GM18517 (cell line): Measurements from ENCODE around the gene ETV6.

Experiments
- ATAC-seq: cut with Tn5 transposase; IDR thresholded peaks from one replicate; pipeline ENCODE4 v1.9.1; 2021; ENCODE audit warnings: mild to moderate bottlenecking, moderate library complexity; ENCODE audit not compliant: unreplicated experiment

ETV6 gene

DNA sequence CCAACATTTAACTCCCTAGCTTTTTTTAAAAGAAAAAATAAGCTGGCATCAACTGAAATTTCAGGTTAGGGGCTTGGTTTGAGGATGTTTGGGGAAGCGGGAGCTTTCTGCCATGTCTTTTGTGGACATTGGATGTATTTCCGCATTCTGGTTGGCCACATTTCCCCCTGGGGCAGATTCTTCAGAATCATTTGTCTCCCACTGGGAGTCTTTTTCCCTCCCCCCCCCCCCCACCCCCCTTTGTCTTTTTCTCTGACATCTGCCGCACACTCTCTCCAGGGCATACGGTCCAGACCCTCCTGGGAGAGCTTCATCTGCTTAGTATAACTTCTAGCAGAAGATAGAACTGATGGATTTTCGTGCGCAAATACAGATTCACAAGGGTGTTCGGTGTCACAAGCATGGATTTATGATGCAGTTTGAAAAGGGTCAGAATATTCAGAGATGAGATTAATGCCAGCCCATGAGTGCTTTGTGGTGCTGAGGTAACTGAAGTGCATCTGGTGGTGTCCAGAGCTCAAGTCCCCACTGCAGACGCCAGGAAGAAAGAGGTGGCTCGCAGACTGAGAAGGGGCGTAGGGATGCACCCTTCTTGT lies 40.2 kb downstream of the ETV6 start:
- ATAC-seq, result no peak

DNA sequence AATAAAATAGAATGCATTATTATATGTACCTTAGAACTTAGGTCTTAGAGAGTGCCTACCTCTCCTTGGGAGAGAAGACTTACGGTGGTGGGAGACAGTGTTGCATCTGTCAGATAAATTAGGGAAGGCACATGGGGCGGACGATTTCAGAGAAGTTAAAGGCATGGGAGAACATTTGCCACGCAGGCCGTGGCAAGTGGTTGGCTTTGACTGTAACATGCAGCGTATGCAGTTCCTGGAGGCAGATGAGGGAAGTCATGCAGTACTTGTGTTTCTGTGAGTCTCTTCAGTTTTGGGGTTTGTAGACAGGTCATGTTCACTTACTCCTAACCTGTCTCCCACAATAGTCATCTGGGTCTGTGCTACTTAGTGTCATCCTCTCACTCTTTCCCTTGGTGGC lies 43.6 kb downstream of the ETV6 start:
- ATAC-seq, result no peak

GRCh38 chr12:11693601-11694000 lies 44.1 kb downstream of the ETV6 start:
- ATAC-seq, result no peak

DNA sequence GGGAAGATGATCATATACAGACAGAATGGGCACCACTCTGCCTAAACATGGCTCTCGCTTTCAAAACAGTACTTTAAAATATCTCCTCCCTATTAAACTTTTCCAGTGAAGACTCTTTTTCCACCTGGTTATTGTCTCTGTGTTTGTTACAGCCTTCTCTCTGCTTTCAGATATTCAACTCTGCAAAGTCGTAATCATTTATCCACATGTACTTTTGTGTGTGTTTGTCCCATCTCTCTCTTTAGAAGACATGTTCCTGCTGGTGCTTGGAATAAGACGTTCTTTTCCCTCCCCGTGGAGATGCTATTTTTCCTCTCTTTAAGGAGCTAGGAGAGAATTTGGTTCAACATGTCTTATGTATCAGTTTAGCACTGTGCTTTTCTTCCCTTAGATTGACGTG lies 45.1 kb downstream of the ETV6 start:
- ATAC-seq, result no peak

DNA sequence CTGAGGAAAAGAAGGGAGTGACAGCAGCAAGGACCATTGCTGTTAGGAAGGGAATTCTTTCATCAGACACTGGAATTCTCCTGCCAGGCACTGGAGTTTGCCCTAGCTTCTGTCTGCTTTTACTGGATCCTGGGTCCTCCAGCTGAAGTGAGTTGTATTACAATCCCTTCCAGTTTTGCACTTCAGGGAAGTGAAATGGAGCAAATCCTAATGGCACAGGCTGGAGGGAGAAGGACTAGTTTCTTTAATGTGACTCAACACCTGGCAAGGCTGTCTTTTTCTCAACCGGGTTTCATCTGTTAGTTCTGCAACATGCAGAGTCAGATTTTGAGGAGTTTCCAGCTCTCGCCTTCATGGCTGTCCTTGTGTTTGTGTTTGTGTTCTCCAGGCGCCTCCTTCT lies 45.8 kb downstream of the ETV6 start:
- no peak for ATAC-seq

GRCh38 chr12:11696084-11696483 lies 46.6 kb downstream of the ETV6 start:
- no peak for ATAC-seq

DNA sequence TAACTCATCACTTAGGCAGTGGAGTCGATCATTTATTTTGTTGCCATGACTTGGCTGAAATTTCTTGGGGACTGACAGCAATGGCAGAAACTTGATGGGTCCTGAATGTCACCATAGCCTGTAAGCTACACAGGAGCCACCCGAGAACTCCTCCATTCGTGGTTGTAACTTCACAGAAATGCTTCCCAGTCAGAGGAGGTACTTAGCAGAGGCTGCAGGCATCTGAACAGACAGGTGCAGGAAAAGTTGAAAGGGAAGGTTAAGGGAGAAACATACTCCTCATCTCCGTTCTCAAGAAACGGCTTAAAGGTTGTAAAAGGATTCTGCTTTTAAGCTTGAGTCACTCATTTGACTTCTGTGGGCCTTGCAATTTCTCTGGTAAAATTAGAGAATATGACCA lies 47.7 kb downstream of the ETV6 start:
- ATAC-seq, result no peak

DNA sequence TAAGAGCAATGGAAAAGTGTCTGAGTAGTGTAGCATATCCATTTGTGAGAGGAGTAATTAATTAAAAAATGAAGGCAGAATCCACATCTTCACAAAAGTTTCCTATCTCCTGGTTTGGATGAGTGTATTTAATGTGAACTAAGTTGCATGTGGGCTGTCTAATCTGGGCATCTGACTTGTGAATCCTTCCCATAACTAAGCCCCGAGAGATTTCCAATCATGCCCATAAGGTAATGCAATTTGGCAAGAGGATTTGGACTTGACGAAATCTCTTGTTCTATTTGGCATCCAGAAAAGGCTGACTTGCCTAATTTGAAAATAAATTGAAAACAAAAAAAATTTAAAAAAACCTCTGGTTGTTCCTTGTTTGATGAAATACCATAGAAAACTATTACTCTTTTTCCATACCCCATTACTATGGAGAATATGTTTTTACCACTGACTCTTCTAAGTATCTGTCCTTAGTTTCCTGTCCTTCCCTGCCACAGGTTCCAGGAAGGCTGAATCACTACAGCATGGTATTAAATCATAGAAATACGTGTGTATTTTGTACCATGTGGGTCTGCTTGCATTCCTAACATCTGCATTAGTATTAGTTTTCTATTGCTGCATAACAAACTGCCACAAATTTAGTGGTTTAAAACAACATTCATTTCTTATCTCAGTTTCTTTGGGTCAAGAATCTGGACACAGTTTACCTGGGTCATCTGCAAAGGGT lies 48.4 kb downstream of the ETV6 start:
- no peak for ATAC-seq

GRCh38 chr12:11698729-11699128 lies 49.3 kb downstream of the ETV6 start:
- no peak for ATAC-seq

GRCh38 chr12:11701433-11701832 lies 52.0 kb downstream of the ETV6 start:
- ATAC-seq, result no peak

DNA sequence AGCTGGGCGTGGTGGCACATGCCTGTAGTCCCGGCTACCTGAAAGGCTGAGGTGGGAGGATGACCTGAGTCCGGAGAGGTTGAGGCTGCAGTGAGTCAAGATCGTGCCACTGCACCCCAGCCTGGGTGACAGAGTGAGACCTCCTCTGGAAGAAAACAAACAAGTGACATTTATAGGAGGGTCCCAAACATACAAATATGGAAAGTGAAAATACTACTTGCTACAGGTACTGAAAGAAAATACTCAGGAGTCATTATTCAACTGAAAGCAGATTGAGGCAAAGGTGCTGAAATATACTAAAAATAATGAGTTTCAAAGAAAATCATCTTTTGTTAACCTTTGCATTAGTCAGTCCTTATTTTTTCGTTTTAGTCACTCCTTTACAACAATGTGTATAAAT lies 53.5 kb downstream of the ETV6 start:
- ATAC-seq, result no peak

DNA sequence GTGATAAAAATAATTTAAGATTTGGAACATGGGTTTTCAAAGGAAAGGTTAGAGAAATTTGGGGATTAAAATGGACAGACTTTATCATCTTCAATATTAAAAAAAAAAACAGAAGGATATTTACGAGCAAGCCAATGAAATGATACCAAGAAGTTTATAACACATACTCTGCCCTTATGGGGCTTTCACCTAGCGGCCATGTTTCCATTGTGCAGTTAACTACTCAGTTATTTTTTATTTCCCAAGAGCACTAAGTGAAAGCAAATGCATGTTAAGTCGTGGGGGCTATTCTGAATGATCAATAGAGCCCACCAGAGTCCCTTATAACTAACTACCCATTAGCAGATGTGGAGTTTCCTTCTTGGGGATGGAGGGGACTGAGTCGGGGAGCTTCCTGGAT lies 53.9 kb downstream of the ETV6 start:
- ATAC-seq, result no peak

DNA sequence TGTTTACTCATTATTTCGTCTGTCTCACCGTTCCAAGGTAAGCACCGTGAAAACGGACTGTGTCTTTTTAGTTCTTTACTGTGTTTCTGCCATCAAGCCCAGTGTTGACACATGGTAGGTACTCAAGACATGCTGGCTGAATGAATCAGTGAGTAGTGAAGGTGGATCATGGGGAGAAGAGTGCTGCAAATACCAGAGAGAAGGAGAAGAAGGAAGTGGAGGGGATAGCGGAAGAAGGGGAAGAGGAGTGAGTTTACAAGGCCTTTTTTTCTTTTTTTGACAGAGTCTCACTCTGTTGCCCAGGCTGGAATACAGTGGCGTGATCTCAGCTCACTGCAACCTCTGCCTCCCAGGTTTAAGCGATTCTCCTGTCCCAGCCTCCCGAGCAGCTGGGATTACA lies 54.6 kb downstream of the ETV6 start:
- ATAC-seq, result no peak

- ATAC-seq, result no peak
These were observed 55.5 kb downstream of the ETV6 start for GRCh38 chr12:11705010-11705409.

GRCh38 chr12:11706509-11707379 lies 57.3 kb downstream of the ETV6 start:
- no peak for ATAC-seq

DNA sequence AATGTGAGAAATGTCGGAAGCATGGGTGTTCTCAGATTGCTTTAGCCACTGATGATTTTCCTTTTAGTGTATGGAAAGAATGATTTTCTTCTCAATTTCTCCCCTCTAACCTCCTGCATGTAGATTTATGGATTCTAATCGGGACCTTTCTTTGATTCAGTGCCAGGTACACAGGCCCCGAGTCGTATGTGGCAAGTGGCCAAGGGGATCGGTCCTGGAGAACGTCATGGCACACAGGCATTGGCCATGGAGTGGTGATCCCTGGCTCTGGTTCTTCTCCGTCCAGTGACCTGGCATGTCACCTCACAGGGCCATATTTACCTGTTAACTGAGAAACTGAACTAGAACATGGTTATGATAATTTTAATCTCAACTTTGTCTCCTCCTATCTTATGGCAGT lies 58.1 kb downstream of the ETV6 start:
- no peak for ATAC-seq

DNA sequence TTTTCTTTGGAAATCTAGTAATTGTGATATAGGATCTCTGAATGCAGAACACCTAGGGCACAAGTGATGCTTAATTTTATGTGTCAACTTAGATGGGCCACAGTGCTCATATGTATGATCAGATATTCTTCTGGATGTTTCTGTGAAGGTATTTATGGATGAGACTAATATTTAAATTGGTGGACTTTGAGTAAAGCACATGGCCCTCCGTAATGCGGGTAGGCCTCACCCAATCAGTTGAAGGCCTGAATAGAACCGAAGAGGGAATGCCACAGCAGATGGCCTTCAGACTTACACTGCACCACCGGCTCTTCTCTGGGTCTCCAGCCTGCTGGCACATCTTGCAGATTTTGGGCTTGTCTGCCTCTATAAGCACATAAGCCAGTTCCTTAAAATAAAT lies 60.0 kb downstream of the ETV6 start:
- ATAC-seq, result no peak

GRCh38 chr12:11710431-11710830 lies 61.0 kb downstream of the ETV6 start:
- no peak for ATAC-seq

DNA sequence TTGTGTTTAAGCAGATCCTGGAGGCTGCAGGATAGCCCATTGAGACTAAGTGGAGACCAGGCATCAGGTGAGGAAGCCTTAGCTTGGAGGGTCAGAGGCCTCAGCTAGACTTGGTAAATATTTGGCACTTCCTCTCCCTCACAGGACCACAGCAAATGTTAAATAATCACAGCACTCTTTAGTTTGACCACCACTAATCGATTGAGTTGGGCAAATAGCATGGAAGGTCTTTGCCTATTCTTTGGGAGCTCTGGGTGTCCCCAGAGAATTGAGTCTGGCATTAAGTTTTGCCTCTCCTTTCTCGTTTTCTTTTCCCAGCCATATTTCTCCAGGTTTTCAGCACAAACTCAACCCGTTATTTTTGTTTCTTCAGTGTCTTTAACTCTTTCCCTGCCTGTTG lies 61.4 kb downstream of the ETV6 start:
- no peak for ATAC-seq

DNA sequence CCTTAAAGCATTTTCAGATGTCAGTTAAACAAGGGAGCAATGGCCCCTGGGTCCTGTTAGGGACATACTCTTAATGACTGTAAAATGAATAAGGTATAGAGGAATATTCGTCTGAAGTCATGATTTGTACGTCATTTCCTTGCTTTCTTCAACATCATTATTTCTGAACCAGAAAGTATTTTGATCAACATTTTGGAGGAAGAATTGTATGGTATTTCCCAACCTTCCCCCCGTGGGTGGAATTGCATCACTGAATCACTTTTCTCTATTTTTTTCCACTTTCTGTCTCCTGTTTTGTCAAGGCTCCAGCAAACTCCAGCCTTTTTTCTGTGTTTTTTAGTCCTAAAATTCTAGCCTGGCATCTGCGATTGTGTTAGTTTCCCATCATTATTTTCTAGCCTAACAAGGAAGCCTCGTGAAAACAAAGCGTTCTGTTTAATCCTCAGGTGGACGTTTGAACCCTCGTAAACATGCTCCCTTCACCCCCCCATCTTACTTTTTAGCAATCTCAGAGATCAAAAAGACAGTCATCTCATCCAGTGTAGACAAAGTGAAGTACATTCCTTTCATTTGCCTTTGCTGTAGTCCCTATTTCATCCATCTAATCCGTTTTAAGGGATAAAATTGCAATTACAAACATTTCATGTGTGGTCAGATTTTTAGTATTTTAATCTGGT lies 62.3 kb downstream of the ETV6 start:
- ATAC-seq, result no peak

- no peak for ATAC-seq
These were observed 63.0 kb downstream of the ETV6 start for GRCh38 chr12:11712491-11712890.
